GM13976 (cell line): ENCODE measurements around the gene SELENOM.
A peak's percentile ranks its signal among the peaks of the same experiment; 100 is the strongest.

Experiments
- DNase-seq: peaks from one replicate; pipeline ENCODE4 v3.0.0; 2012; ENCODE audit warnings: low spot score
- CTCF ChIP-seq: IDR thresholded peaks from 2 replicates; pipeline ENCODE4 v1.5.1; 2012; ENCODE audit warnings: borderline replicate concordance, mild to moderate bottlenecking; ENCODE audit not compliant: insufficient read depth; ENCODE audit errors: extremely low read depth, missing control alignments, control extremely low read depth
- in situ Hi-C: fragments of 300-500 bp; cut with MboI; formaldehyde crosslinking; loops from one replicate; pipeline ENCODE4 v1.12.0; 2022; ENCODE audit warnings: low sequenced_read_pairs, mixed read lengths, inconsistent platforms; ENCODE audit not compliant: unreplicated experiment

Gene SELENOM

GRCh38 chr22:31136711-31137110 is 29.3 kb upstream of the SELENOM start:
- in situ Hi-C loops = no loop called here
- peak; percentile 15 for DNase-seq
- TF ChIP-seq CTCF = no peak

DNA sequence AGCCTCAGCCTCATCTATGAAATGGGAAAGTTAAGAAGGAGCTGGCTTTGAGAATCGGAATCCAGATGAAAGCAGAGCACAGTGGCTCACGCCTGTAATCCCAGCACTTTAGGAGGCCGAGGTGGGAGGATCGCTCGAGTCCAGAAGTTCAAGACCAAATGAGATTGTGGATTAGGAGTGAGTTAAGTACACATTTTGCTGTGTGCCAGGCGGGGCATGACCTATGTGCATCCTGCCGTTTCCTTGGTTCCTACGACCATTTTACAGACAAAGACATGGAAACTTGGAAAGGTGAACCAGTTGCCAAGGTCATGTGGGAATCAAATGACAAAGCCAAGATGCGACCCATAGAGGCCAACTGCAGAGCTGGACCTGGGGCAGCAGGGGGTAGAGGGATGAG is 28.8 kb upstream of the SELENOM start:
- no peak for TF ChIP-seq CTCF

GRCh38 chr22:31135706-31136105 is 28.3 kb upstream of the SELENOM start:
- in situ Hi-C loops = no loop called here
- TF ChIP-seq CTCF = no peak
- DNase-seq = no peak

More for the DNA sequence above, 28.8 kb upstream of the SELENOM start:
- in situ Hi-C loops = no loop called here
- DNase-seq = peak; percentile 16

GRCh38 chr22:31134688-31135087 is 27.3 kb upstream of the SELENOM start:
- TF ChIP-seq CTCF = no peak
- in situ Hi-C loops = no loop called here
- no peak for DNase-seq

GRCh38 chr22:31133911-31134310 is 26.5 kb upstream of the SELENOM start:
- in situ Hi-C loops = no loop called here
- peak; percentile 26 for DNase-seq
- no peak for TF ChIP-seq CTCF

DNA sequence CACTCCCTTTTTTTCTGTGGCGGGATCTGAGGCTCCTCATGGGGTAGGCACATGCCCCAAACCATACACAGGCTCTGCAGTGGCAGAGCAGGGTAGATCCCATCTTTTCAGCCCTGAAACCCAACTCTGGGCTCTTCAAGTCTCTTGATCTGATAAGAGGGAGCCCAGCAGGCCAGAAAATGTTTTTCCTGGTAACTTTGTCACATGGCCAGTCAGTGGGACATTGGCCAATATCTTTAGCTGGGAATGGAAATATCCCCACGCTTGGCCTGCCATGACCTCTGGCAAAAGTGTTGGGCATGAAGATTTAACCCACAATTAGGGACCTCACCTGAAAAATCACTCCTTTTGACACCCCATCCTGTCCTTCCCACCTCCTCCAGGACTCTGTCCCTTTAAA is 23.5 kb upstream of the SELENOM start:
- no peak for TF ChIP-seq CTCF
- no peak for DNase-seq

GRCh38 chr22:31128156-31128555 is 20.8 kb upstream of the SELENOM start:
- in situ Hi-C loops = no loop called here
- no peak for TF ChIP-seq CTCF
- no peak for DNase-seq

More for the DNA sequence above, 23.5 kb upstream of the SELENOM start:
- in situ Hi-C loops = no loop called here
